Measurements from ENCODE around the gene GALNT1. TPM values are rescaled to one million over a fixed set of nuclear protein-coding genes. Genes with fewer than 3 reads are reported as not detected.

GALNT1 gene
- total RNA-seq, 1 experiment from 2014 or later, result 77.9 TPM

DNA sequence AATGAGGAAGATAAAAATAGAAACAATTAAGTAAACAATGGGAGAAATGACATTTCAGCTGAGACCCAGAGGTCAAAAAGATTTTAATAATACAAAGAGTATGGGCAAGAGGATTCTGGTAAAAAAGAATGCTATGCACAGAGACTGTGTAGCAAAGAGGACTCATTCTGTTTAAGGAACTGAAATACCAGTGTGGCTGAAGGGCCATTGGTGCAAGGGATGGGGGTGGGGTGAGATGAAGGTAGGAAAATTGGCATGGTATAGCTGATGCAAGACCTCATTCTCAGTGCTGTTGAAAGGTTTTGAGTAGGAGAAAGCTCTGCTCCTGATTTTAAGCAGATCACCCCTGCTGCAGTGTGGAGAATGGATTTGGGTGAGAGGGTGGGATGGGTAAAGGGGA, 10.8 kb downstream of the GALNT1 start:
- no peak overlapping the region for H2BK5ac ChIP-seq (ENCODE audit: insufficient read length, low read length)
- H3K27me3 Mint-ChIP-seq (ENCODE audit: low read depth), result no peaks in the 10 kb centered on the region

More for the DNA sequence above, 10.8 kb downstream of the GALNT1 start:
- no peak for TF ChIP-seq CTCF (conservative IDR thresholded peaks at IDR 0.05)
- peaks cover 29 to 31% of the 10 kb centered on the region in 2 experiments for H3K4me1 Mint-ChIP-seq
- H2BK20ac ChIP-seq (ENCODE audit: low read depth, low read length, poor library complexity, severe bottlenecking), result no peak overlapping the region
- H2BK12ac ChIP-seq (ENCODE audit: insufficient read length, low read depth, low read length), result no peak overlapping the region
- no peak overlapping the region for H4K5ac ChIP-seq (ENCODE audit: insufficient read length, low read depth, low read length)
- H3K36me3 Mint-ChIP-seq (ENCODE audit: insufficient read depth in 1 of 3, low read depth in 3 of 3), result peaks cover 7 to 16% (median 14%) of the 10 kb centered on the region in 3 experiments
- H2BK120ac ChIP-seq (ENCODE audit: low read depth, low read length, poor library complexity, severe bottlenecking), result no peak overlapping the region
- 0 out of 2 replicates have a peak, but pooled peaks cover 2% of the 10 kb centered on the region for H3K4me1 ChIP-seq (ENCODE audit: insufficient read depth, low read length)
- H3T11ph ChIP-seq (ENCODE audit: low read length), result no peak overlapping the region
- H3K4me3 Mint-ChIP-seq, result no peak overlapping the region
- H3K23ac ChIP-seq (ENCODE audit: insufficient read length, low read depth, low read length), result no peak overlapping the region
- H2AK5ac ChIP-seq (ENCODE audit: insufficient read length, low read length), result no peak overlapping the region
- no peak overlapping the region for H3K9ac ChIP-seq (ENCODE audit: extremely low read depth, insufficient read length, low read length)
- H3K56ac ChIP-seq (ENCODE audit: insufficient read length, low read depth, low read length), result no peak overlapping the region
- DNase-seq, result no peak
- no peak overlapping the region for H4K91ac ChIP-seq (ENCODE audit: insufficient read length, low read depth, low read length)
- H3K27ac Mint-ChIP-seq, result no peak overlapping the region
- no peak overlapping the region for H2BK15ac ChIP-seq (ENCODE audit: low read depth, low read length)
- no peaks in the 10 kb centered on the region for H3K79me1 ChIP-seq (ENCODE audit: insufficient read depth, low read depth, low read length, poor library complexity, severe bottlenecking)
- no peaks in the 10 kb centered on the region for H3K27me3 ChIP-seq (ENCODE audit: insufficient read depth, low read length)
- H3K18ac ChIP-seq (ENCODE audit: insufficient read length, low read depth, low read length), result no peak overlapping the region
- H4K8ac ChIP-seq (replicated peaks; ENCODE audit: insufficient read length, low read depth, low read length), result no peak overlapping the region
- no peaks in the 10 kb centered on the region for H4K20me1 ChIP-seq (ENCODE audit: control insufficient read depth, insufficient read depth, insufficient read length)
- no peaks in the 10 kb centered on the region for H3K9me3 ChIP-seq (ENCODE audit: control insufficient read depth, low read depth, low read length)
- H3K4ac ChIP-seq (ENCODE audit: low read depth, low read length), result no peak overlapping the region
- H3K27ac ChIP-seq (ENCODE audit: insufficient read length, low read depth, low read length), result no peak overlapping the region
- peaks cover 9 to 14% of the 10 kb centered on the region in 2 experiments for H3K9me3 Mint-ChIP-seq
- H3K4me2 ChIP-seq (ENCODE audit: insufficient read depth, insufficient read length, low read length), result no peak overlapping the region
- H3K79me2 ChIP-seq (ENCODE audit: insufficient read depth, low read length), result peaks cover 31% of the 10 kb centered on the region; the same call in 1 of the 2 replicates
- no peak overlapping the region for H2AFZ ChIP-seq (ENCODE audit: low read length)
- H3K23me2 ChIP-seq (ENCODE audit: insufficient read length, low read depth, low read length, poor library complexity, severe bottlenecking), result no peaks in the 10 kb centered on the region
- H3K14ac ChIP-seq (ENCODE audit: insufficient read depth, low read length), result no peak overlapping the region
